Upper lobe of left lung (tissue), 6 donors: ENCODE results near the gene CCT4. TPM values are rescaled to one million over a fixed set of nuclear protein-coding genes. Genes with fewer than 3 reads are reported as not detected.

ENCODE experiments used
- ATAC-seq, 2 donors: fragments of 200-7000 bp; cut with Tn5 transposase; one replicate each; pipeline ENCODE4 v1.9.1; 2022; ENCODE audit warnings: mild to moderate bottlenecking in 2 of 2, moderate library complexity in 2 of 2; ENCODE audit not compliant: low FRiP score in 2 of 2
- DNase-seq, 2 donors: peaks; one replicate each; pipeline ENCODE4 v3.0.0-alpha.2; 2019 to 2020
- H3K27ac ChIP-seq, 4 donors: fragments of 200-600 bp; sonication (generic); one replicate each; pipeline ENCODE4 v1.5.1; 2016 to 2019
- H3K27me3 ChIP-seq, 4 donors: fragments of 200-600 bp; sonication (generic); one replicate each; pipeline ENCODE4 v1.5.1; 2017 to 2019
- H3K36me3 ChIP-seq, 4 donors: fragments of 200-600 bp; sonication (generic); one replicate each; pipeline ENCODE4 v1.5.1; 2016 to 2019
- H3K4me1 ChIP-seq, 4 donors: fragments of 200-600 bp; sonication (generic); one replicate each; pipeline ENCODE4 v1.5.1; 2018 to 2019
- H3K4me3 ChIP-seq, 4 donors: fragments of 200-600 bp; sonication (generic); one replicate each; pipeline ENCODE4 v1.5.1; 2017 to 2019; ENCODE audit warnings: mild to moderate bottlenecking in 2 of 4, moderate library complexity in 1 of 4
- H3K9me3 ChIP-seq, 4 donors: fragments of 200-600 bp; sonication (generic); one replicate each; pipeline ENCODE4 v1.5.1; 2018 to 2019
- CTCF ChIP-seq, 6 experiments: fragments of 450-650 bp in 4 of 6; fragments of 200-600 bp in 2 of 6; sonication (generic) in 2 of 6; IDR thresholded peaks; one replicate each; pipeline ENCODE4 v1.5.1; 2016 to 2019; ENCODE audit warnings: antibody characterized with exemption in 6 of 6
- EP300 ChIP-seq, 4 donors: sonication (generic); formaldehyde crosslinking; IDR thresholded peaks; one replicate each; pipeline ENCODE4 v1.5.1; 2017; ENCODE audit warnings: antibody characterized with exemption in 4 of 4, control low read depth in 2 of 4
- POLR2A ChIP-seq, 4 donors: fragments of 450-650 bp; IDR thresholded peaks; one replicate each; pipeline ENCODE4 v1.5.1; 2016 to 2017; ENCODE audit warnings: antibody characterized with exemption in 4 of 4, mild to moderate bottlenecking in 2 of 4
- POLR2AphosphoS5 ChIP-seq, 2 donors: sonication (generic); formaldehyde crosslinking; IDR thresholded peaks; one replicate each; pipeline ENCODE4 v1.5.1; 2017; ENCODE audit warnings: antibody characterized with exemption in 2 of 2
- WGBS, 2 donors: methylation state at CpG; one replicate each; pipeline ENCODE4 v1.1.5; 2017 to 2018; 5-methylcytosine and 5-hydroxymethylcytosine counted together
- total RNA-seq, 6 donors: library from RNA; depleted of rRNA in 4 of 6; stranded (reverse); fragments of >200 nt in 4 of 6; gene quantifications; one replicate each; pipeline versions ENCODE4 v1.1.0 to v1.2.1, GENCODE V29; 2016 to 2021
- donor health status: DM: no; HTN: no; CAD: no; lungs with moderate emphysema.
- donor health status: DM: no; HTN: yes; CAD: no; lungs with severe emphysema.

CCT4 gene
- total RNA-seq, 6 donors from 2014 or later, result 27.0 to 92.7 (median 66.8) TPM

GRCh38 chr2:61910603-61911002 is 22.1 kb upstream of the CCT4 start:
- Histone ChIP-seq H3K9me3 (no peaks in the 10 kb centered on the region), H3K27ac (no peak overlapping the region), H3K4me3 (no peak overlapping the region), H3K36me3 (no peaks in the 10 kb centered on the region), H3K27me3 (no peaks in the 10 kb centered on the region), H3K4me1 (peaks cover 9 to 30% (median 10%) of the 10 kb centered on the region in 4 donors)
- TF ChIP-seq POLR2A (IDR thresholded peaks at IDR 0.05) (no peak), EP300 (IDR thresholded peaks at IDR 0.05) (no peak), CTCF (IDR thresholded peaks at IDR 0.05) (no peak), POLR2AphosphoS5 (IDR thresholded peaks at IDR 0.05) (no peak)
- DNase-seq (peak in 1 of 2 donors; percentile 43), ATAC-seq (no peak)
- 69 to 86% methylated on average over 9 of the region's 9 CpGs for WGBS, 2 donors

- no peak for ATAC-seq
- TF ChIP-seq CTCF (IDR thresholded peaks at IDR 0.05) (no peak), EP300 (IDR thresholded peaks at IDR 0.05) (no peak), POLR2A (IDR thresholded peaks at IDR 0.05) (no peak), POLR2AphosphoS5 (IDR thresholded peaks at IDR 0.05) (no peak)
- no peaks in the 10 kb centered on the region for H3K36me3 ChIP-seq
- H3K4me1 ChIP-seq, result peaks cover 9 to 36% (median 13%) of the 10 kb centered on the region in 4 donors
- no peaks in the 10 kb centered on the region for H3K9me3 ChIP-seq
- H3K27me3 ChIP-seq, result no peaks in the 10 kb centered on the region
- no peak overlapping the region for H3K27ac ChIP-seq
- DNase-seq, result no peak
- WGBS, 2 donors, result 94 to 95% methylated on average over 8 of the region's 8 CpGs
- H3K4me3 ChIP-seq, result no peak overlapping the region
Observed at GRCh38 chr2:61909116-61909515, 20.7 kb upstream of the CCT4 start.

- Histone ChIP-seq H3K4me1 (peaks cover 9 to 36% (median 13%) of the 10 kb centered on the region in 4 donors), H3K27me3 (no peaks in the 10 kb centered on the region), H3K9me3 (no peaks in the 10 kb centered on the region), H3K4me3 (peak overlapping the region; percentile 61 to 92 (median 88)), H3K36me3 (no peaks in the 10 kb centered on the region), H3K27ac (peak overlapping the region; percentile 27 to 83 (median 81))
- 0 to 3% methylated on average over 6 of the region's 6 CpGs for WGBS, 2 donors
- DNase-seq, result no peak
- TF ChIP-seq EP300 (IDR thresholded peaks at IDR 0.05), result no peak
- peak in 1 of 2 donors; percentile 28 for ATAC-seq
Observed at GRCh38 chr2:61906186-61906470, 17.7 kb upstream of the CCT4 start.

- H3K27me3 ChIP-seq, result no peaks in the 10 kb centered on the region
- H3K4me1 ChIP-seq, result peaks cover 9 to 31% (median 13%) of the 10 kb centered on the region in 4 donors
- ATAC-seq (peak; percentile 95 to 99), DNase-seq (peak; percentile 87 to 96)
- H3K4me3 ChIP-seq, result peak within 1 kb of the TSS; percentile 61 to 92 (median 88)
- TF ChIP-seq EP300 (IDR thresholded peaks at IDR 0.05), result no peak
- peak in 3 of 4 donors; percentile 41 to 82 (median 42) for TF ChIP-seq POLR2A (IDR thresholded peaks at IDR 0.05)
- TF ChIP-seq POLR2AphosphoS5 (IDR thresholded peaks at IDR 0.05), result peak in 1 of 2 donors; percentile 82
- peak within 1 kb of the TSS; percentile 27 to 83 (median 81) for H3K27ac ChIP-seq
- 1 to 3% methylated on average over 15 of the region's 33 CpGs for WGBS, 2 donors
- H3K36me3 ChIP-seq, result no peaks in the 10 kb centered on the region
- no peaks in the 10 kb centered on the region for H3K9me3 ChIP-seq
Observed at GRCh38 chr2:61905372-61906185, 17.1 kb upstream of the CCT4 start, which contains the start of gene COMMD1. Gene COMMD1 (plus strand): TSS chr2:61905674. CDS start chr2:61905679, 5 bp downstream.

- peaks cover 0 to 6% (median 3%) of the 10 kb centered on the region in 4 donors for H3K4me1 ChIP-seq
- no peaks in the 10 kb centered on the region for H3K27me3 ChIP-seq
- H3K36me3 ChIP-seq, result no peaks in the 10 kb centered on the region
- H3K9me3 ChIP-seq, result no peaks in the 10 kb centered on the region
- no peak overlapping the region for H3K27ac ChIP-seq
- no peak overlapping the region for H3K4me3 ChIP-seq
- DNase-seq, result no peak
- TF ChIP-seq POLR2A (IDR thresholded peaks at IDR 0.05) (no peak), POLR2AphosphoS5 (IDR thresholded peaks at IDR 0.05) (no peak), EP300 (IDR thresholded peaks at IDR 0.05) (no peak), CTCF (IDR thresholded peaks at IDR 0.05) (no peak)
- ATAC-seq, result no peak
- 54 to 55% methylated on average over 1 of the region's 1 CpG for WGBS, 2 donors
Observed at GRCh38 chr2:61900281-61900680, 11.8 kb upstream of the CCT4 start.
